ENCODE measurements around the gene SLC39A11.
A peak's percentile ranks its signal among the peaks of the same experiment; 100 is the strongest.

Gene SLC39A11, protein sequence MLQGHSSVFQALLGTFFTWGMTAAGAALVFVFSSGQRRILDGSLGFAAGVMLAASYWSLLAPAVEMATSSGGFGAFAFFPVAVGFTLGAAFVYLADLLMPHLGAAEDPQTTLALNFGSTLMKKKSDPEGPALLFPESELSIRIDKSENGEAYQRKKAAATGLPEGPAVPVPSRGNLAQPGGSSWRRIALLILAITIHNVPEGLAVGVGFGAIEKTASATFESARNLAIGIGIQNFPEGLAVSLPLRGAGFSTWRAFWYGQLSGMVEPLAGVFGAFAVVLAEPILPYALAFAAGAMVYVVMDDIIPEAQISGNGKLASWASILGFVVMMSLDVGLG

DNA sequence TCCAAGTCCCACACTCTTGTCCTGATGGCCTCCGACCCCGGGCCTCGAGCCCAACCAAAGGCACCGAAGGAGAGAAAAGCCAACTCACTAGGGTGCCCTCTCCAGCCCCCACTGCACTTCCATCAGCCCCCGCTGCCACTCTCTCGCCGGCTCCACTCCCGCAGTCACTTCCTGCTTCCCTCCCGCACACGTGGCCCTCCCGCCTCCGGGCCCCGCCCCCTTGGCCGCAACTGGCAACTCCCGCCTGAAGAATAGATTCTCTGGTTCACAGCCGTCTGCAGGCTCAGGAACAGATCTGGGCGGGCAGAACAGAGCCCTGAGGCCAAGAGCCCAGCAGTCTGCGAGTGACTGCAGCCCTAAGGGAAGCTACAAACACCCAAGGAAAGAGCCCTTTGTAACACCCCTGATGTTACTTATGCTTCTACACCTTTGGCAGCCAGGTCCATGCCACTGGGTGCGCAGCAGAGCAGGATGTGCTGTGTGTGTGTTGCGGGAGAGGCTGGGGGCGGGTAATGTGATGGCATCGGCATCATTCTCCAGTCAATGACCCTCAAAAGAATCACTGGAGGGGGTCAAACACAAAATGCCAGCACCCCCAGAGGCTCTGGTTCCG, at the start of gene SLC39A11:
Gene SLC39A11, minus strand, starts transcription at position 166 of the 613 bp plus-strand sequence. CDS start 3,924 bp downstream, outside the sequence.
- Histone ChIP-seq H3K27me3 (ENCODE audit: insufficient read depth, low read depth) (no peaks in the 10 kb centered on the region), H3K27ac (no peak within 1 kb of the TSS), H3K4me1 (ENCODE audit: low read depth, poor library complexity, severe bottlenecking) (peaks cover 7% of the 10 kb centered on the region), H3K4me2 (peak within 1 kb of the TSS; percentile 98), H2AFZ (ENCODE audit: low read depth) (peak within 1 kb of the TSS; percentile 70), H3K9ac (peak within 1 kb of the TSS; percentile 79), H3K4me3 (IDR thresholded peaks at IDR 0.05; ENCODE audit: insufficient read depth, low read depth, low read length) (no peak within 1 kb of the TSS), H3K36me3 (ENCODE audit: insufficient read depth) (no peaks in the 10 kb centered on the region), H4K20me1 (ENCODE audit: insufficient read depth) (no peaks in the 10 kb centered on the region), H3K79me2 (ENCODE audit: insufficient read depth, low read depth) (peaks cover 7% of the 10 kb centered on the region)
- TF ChIP-seq, protein P1, sequence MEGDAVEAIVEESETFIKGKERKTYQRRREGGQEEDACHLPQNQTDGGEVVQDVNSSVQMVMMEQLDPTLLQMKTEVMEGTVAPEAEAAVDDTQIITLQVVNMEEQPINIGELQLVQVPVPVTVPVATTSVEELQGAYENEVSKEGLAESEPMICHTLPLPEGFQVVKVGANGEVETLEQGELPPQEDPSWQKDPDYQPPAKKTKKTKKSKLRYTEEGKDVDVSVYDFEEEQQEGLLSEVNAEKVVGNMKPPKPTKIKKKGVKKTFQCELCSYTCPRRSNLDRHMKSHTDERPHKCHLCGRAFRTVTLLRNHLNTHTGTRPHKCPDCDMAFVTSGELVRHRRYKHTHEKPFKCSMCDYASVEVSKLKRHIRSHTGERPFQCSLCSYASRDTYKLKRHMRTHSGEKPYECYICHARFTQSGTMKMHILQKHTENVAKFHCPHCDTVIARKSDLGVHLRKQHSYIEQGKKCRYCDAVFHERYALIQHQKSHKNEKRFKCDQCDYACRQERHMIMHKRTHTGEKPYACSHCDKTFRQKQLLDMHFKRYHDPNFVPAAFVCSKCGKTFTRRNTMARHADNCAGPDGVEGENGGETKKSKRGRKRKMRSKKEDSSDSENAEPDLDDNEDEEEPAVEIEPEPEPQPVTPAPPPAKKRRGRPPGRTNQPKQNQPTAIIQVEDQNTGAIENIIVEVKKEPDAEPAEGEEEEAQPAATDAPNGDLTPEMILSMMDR (conservative IDR thresholded peaks at IDR 0.05; ENCODE audit: low read depth, low read length) = no peak

GRCh38 chr17:73141411-73141810, 48.9 kb upstream of the SLC39A11 start:
- Histone ChIP-seq H3K4me1 (ENCODE audit: low read depth, poor library complexity, severe bottlenecking) (no peaks in the 10 kb centered on the region), H3K79me2 (ENCODE audit: insufficient read depth, low read depth) (no peaks in the 10 kb centered on the region), H3K27me3 (ENCODE audit: insufficient read depth, low read depth) (no peaks in the 10 kb centered on the region), H4K20me1 (ENCODE audit: insufficient read depth) (no peaks in the 10 kb centered on the region), H3K36me3 (ENCODE audit: insufficient read depth) (no peaks in the 10 kb centered on the region), H2AFZ (ENCODE audit: low read depth) (no peak overlapping the region), H3K9ac (no peak overlapping the region), H3K4me2 (no peak overlapping the region), H3K4me3 (IDR thresholded peaks at IDR 0.05; ENCODE audit: insufficient read depth, low read depth, low read length) (no peak overlapping the region), H3K27ac (no peak overlapping the region)
- TF ChIP-seq, protein P1 (conservative IDR thresholded peaks at IDR 0.05; ENCODE audit: low read depth, low read length) = no peak

DNA sequence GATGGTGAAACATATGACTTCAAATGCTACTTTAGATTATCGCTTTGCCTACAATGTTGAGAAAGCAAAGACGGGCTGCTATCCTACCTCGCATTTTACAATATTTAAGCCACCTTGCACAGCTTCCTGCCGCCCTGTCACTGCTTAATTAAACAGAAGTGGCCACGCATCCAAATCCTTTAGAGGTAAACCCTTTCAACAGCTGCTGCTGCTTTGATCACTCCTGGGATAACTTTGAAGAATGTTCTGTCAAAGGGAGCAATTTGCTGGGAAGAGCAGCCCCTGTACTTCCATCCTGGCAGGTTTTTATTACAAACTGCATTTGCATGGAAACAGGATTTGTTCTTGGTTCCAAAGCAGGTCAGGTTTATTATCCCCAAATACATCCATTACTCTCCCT, 48.1 kb upstream of the SLC39A11 start:
- H3K27me3 ChIP-seq (ENCODE audit: insufficient read depth, low read depth) = no peaks in the 10 kb centered on the region
- no peak overlapping the region for H3K4me3 ChIP-seq (IDR thresholded peaks at IDR 0.05; ENCODE audit: insufficient read depth, low read depth, low read length)
- no peaks in the 10 kb centered on the region for H3K36me3 ChIP-seq (ENCODE audit: insufficient read depth)
- no peaks in the 10 kb centered on the region for H4K20me1 ChIP-seq (ENCODE audit: insufficient read depth)
- H3K79me2 ChIP-seq (ENCODE audit: insufficient read depth, low read depth) = no peaks in the 10 kb centered on the region
- no peak overlapping the region for H3K4me2 ChIP-seq
- H3K4me1 ChIP-seq (ENCODE audit: low read depth, poor library complexity, severe bottlenecking) = no peaks in the 10 kb centered on the region
- H3K27ac ChIP-seq = no peak overlapping the region
- H3K9ac ChIP-seq = no peak overlapping the region
- TF ChIP-seq, protein P1 (conservative IDR thresholded peaks at IDR 0.05; ENCODE audit: low read depth, low read length) = no peak
- H2AFZ ChIP-seq (ENCODE audit: low read depth) = no peak overlapping the region

- Histone ChIP-seq H3K4me2 (no peak overlapping the region), H3K36me3 (ENCODE audit: insufficient read depth) (no peaks in the 10 kb centered on the region), H2AFZ (ENCODE audit: low read depth) (no peak overlapping the region), H3K9ac (no peak overlapping the region), H3K27ac (no peak overlapping the region), H3K79me2 (ENCODE audit: insufficient read depth, low read depth) (no peaks in the 10 kb centered on the region), H4K20me1 (ENCODE audit: insufficient read depth) (no peaks in the 10 kb centered on the region), H3K4me1 (ENCODE audit: low read depth, poor library complexity, severe bottlenecking) (no peaks in the 10 kb centered on the region), H3K4me3 (IDR thresholded peaks at IDR 0.05; ENCODE audit: insufficient read depth, low read depth, low read length) (no peak overlapping the region), H3K27me3 (ENCODE audit: insufficient read depth, low read depth) (no peaks in the 10 kb centered on the region)
- TF ChIP-seq, protein P1 (conservative IDR thresholded peaks at IDR 0.05; ENCODE audit: low read depth, low read length) = no peak
Observed at GRCh38 chr17:73139296-73139695, 46.8 kb upstream of the SLC39A11 start.
